Activated CD8-positive, alpha-beta memory T cell treated with anti-CD3 and anti-CD28 coated beads for 36 hours (primary cell): Measurements from ENCODE around the gene MAP3K7. TPM values are rescaled to one million over a fixed set of nuclear protein-coding genes. Genes with fewer than 3 reads are reported as not detected.

Experiments used
- CTCF ChIA-PET: fragments of 350-600 bp; sonication (Branson Sonifier 250); formaldehyde crosslinking; loops from one replicate; lab custom pipeline; 2021; ENCODE audit warnings: antibody characterized with exemption; lab: Charles Lee
- POLR2A ChIA-PET: fragments of 350-600 bp; sonication (Branson Sonifier 250); formaldehyde crosslinking; loops from one replicate; lab custom pipeline; 2021; ENCODE audit warnings: antibody characterized with exemption; lab: Charles Lee
- total RNA-seq, 2 experiments: library from RNA; stranded (reverse); gene quantifications; one replicate each; pipeline ENCODE4 v1.2.3, GENCODE V29; 2021

The MAP3K7 gene
- total RNA-seq, 2 experiments from 2014 or later: 24.2 to 24.4 TPM

GRCh38 chr6:90536520-90536919 lies 50.4 kb downstream of the MAP3K7 start:
- POLR2A ChIA-PET: no interaction called here
- CTCF ChIA-PET: no interaction called here

GRCh38 chr6:90534337-90535025 lies 52.4 kb downstream of the MAP3K7 start:
- CTCF ChIA-PET: interaction anchor here (0.7 kb wide), 1 partner anchor 8 kb away, joined by 3 read pairs; no protein-coding TSS in a partner anchor

GRCh38 chr6:90533615-90534336 lies 53.1 kb downstream of the MAP3K7 start:
- CTCF ChIA-PET: no interaction called here
- POLR2A ChIA-PET: no interaction called here

More at GRCh38 chr6:90534337-90535025, 52.4 kb downstream of the MAP3K7 start:
- POLR2A ChIA-PET: no interaction called here

GRCh38 chr6:90530882-90531281 lies 56.0 kb downstream of the MAP3K7 start:
- ChIA-PET POLR2A (no interaction called here), CTCF (no interaction called here)

GRCh38 chr6:90525421-90525820 lies 61.5 kb downstream of the MAP3K7 start:
- CTCF ChIA-PET: interaction anchor here (1.6 kb wide), 1 partner anchor 9 kb away, joined by 3 read pairs; no protein-coding TSS in a partner anchor
- POLR2A ChIA-PET: no interaction called here

- ChIA-PET POLR2A (no interaction called here), CTCF (no interaction called here)
These were observed 63.0 kb downstream of the MAP3K7 start for GRCh38 chr6:90523779-90524310.

- ChIA-PET CTCF (interaction anchor here (0.6 kb wide), 1 partner anchor 15 kb away, joined by 4 read pairs; no protein-coding TSS in a partner anchor), POLR2A (no interaction called here)
These were observed 64.9 kb downstream of the MAP3K7 start for GRCh38 chr6:90521955-90522354.

- POLR2A ChIA-PET: no interaction called here
- CTCF ChIA-PET: no interaction called here
These were observed 70.7 kb downstream of the MAP3K7 start for GRCh38 chr6:90516074-90516660.

- ChIA-PET CTCF (no interaction called here), POLR2A (no interaction called here)
These were observed 72.4 kb downstream of the MAP3K7 start for GRCh38 chr6:90514496-90514895.

GRCh38 chr6:90508753-90509152 lies 78.1 kb downstream of the MAP3K7 start:
- POLR2A ChIA-PET: no interaction called here

GRCh38 chr6:90502866-90503407 lies 83.9 kb downstream of the MAP3K7 start:
- CTCF ChIA-PET: no interaction called here
- POLR2A ChIA-PET: no interaction called here

More at GRCh38 chr6:90508753-90509152, 78.1 kb downstream of the MAP3K7 start:
- CTCF ChIA-PET: interaction anchor here (0.5 to 0.8 kb wide), 2 partner anchors 568 to 856 kb away, joined by 3 read pairs; no protein-coding TSS in a partner anchor

GRCh38 chr6:90502381-90502780 lies 84.5 kb downstream of the MAP3K7 start:
- ChIA-PET POLR2A (interaction anchor here (0.8 kb wide), 1 partner anchor 12 kb away, joined by 3 read pairs; no protein-coding TSS in a partner anchor), CTCF (no interaction called here)

GRCh38 chr6:90500458-90500857 lies 86.4 kb downstream of the MAP3K7 start:
- ChIA-PET CTCF (no interaction called here), POLR2A (no interaction called here)

- POLR2A ChIA-PET: no interaction called here
These were observed 89.5 kb downstream of the MAP3K7 start for GRCh38 chr6:90497411-90497810.

GRCh38 chr6:90496258-90497016 lies 90.4 kb downstream of the MAP3K7 start:
- CTCF ChIA-PET: no interaction called here
- POLR2A ChIA-PET: no interaction called here

More at GRCh38 chr6:90497411-90497810, 89.5 kb downstream of the MAP3K7 start:
- CTCF ChIA-PET: no interaction called here

- POLR2A ChIA-PET: no interaction called here
- CTCF ChIA-PET: no interaction called here
These were observed 91.6 kb downstream of the MAP3K7 start for GRCh38 chr6:90495216-90495817.

GRCh38 chr6:90494067-90494780 lies 92.6 kb downstream of the MAP3K7 start:
- ChIA-PET POLR2A (no interaction called here), CTCF (no interaction called here)

GRCh38 chr6:90493332-90493731 lies 93.5 kb downstream of the MAP3K7 start:
- CTCF ChIA-PET: no interaction called here
- POLR2A ChIA-PET: no interaction called here
